Activated naive CD8-positive, alpha-beta T cell (primary cell): ENCODE measurements around the gene PTPRB.
A peak's percentile ranks its signal among the peaks of the same experiment; 100 is the strongest.

Experiments used
- H3K27ac Mint-ChIP-seq: one replicate; pipeline ENCODE4 v1.8.0; 2021; ENCODE audit warnings: mixed read lengths
- H3K27me3 Mint-ChIP-seq: one replicate; pipeline ENCODE4 v1.8.0; 2021; ENCODE audit warnings: mixed read lengths
- H3K36me3 Mint-ChIP-seq: one replicate; pipeline ENCODE4 v1.8.0; 2021; ENCODE audit warnings: mixed read lengths
- H3K4me1 Mint-ChIP-seq: one replicate; pipeline ENCODE4 v1.8.0; 2021; ENCODE audit warnings: low read depth, mixed read lengths
- H3K4me3 Mint-ChIP-seq: one replicate; pipeline ENCODE4 v1.8.0; 2021; ENCODE audit warnings: mild to moderate bottlenecking, mixed read lengths
- H3K9me3 Mint-ChIP-seq: one replicate; pipeline ENCODE4 v1.8.0; 2021; ENCODE audit warnings: low read depth, mixed read lengths

Gene PTPRB

GRCh38 chr12:70627677-70628076, 9.6 kb downstream of the PTPRB start:
- H3K27me3 Mint-ChIP-seq, result peaks cover 16% of the 10 kb centered on the region
- H3K9me3 Mint-ChIP-seq, result peaks cover 7% of the 10 kb centered on the region
- no peak overlapping the region for H3K27ac Mint-ChIP-seq

GRCh38 chr12:70626180-70626579, 11.0 kb downstream of the PTPRB start:
- Mint-ChIP-seq H3K9me3 (peaks cover 7% of the 10 kb centered on the region), H3K27ac (no peak overlapping the region), H3K4me3 (no peak overlapping the region), H3K27me3 (peaks cover 16% of the 10 kb centered on the region), H3K4me1 (no peaks in the 10 kb centered on the region), H3K36me3 (no peaks in the 10 kb centered on the region)

More at GRCh38 chr12:70627677-70628076, 9.6 kb downstream of the PTPRB start:
- Mint-ChIP-seq H3K36me3 (no peaks in the 10 kb centered on the region), H3K4me1 (no peaks in the 10 kb centered on the region), H3K4me3 (no peak overlapping the region)

- no peaks in the 10 kb centered on the region for H3K4me1 Mint-ChIP-seq
- H3K36me3 Mint-ChIP-seq, result no peaks in the 10 kb centered on the region
- no peak overlapping the region for H3K4me3 Mint-ChIP-seq
- no peaks in the 10 kb centered on the region for H3K9me3 Mint-ChIP-seq
- peaks cover 12% of the 10 kb centered on the region for H3K27me3 Mint-ChIP-seq
- H3K27ac Mint-ChIP-seq, result no peak overlapping the region
Measured at GRCh38 chr12:70619471-70620152, 17.6 kb downstream of the PTPRB start.

DNA sequence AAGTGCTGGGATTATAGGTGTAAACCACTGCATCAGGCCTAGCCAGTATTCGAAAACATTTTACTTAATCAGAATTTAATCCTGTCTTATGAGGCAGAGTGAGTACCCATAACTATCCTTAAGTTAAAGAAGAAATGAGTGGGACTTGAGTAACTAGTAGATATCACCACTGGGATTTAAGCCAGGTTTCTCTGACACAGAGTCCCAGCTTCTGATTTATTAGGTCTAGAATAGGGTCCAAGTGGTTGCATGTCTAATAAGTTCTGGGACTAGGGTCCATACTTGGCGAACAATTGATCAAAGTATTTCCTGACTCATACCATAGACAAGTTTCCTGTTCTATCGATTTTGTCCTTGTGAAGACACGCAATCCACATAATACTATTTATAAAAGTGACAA, 18.9 kb downstream of the PTPRB start:
- Mint-ChIP-seq H3K9me3 (no peaks in the 10 kb centered on the region), H3K27ac (no peak overlapping the region), H3K27me3 (peaks cover 5% of the 10 kb centered on the region)

DNA sequence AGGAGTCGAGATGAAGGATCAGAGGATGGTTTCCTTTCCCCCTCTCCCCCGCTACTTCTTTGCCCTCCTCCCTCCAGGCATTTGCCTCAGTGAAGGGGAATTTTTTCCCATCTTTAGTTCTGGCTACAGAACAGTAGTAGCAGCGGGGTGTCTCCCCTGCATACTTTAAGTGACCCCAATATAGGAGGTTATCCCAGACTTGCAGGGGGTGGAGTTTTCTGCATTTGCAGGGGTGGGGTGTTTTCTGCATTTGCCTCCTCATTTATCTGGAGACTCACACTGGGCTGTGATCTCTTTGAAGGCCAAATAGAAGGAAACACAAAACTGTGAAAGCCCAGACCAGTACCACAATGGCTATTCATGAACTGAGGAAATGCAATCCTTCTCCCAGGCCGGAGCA, 19.8 kb downstream of the PTPRB start:
- peaks cover 3% of the 10 kb centered on the region for H3K27me3 Mint-ChIP-seq
- H3K36me3 Mint-ChIP-seq, result no peaks in the 10 kb centered on the region
- H3K4me1 Mint-ChIP-seq, result no peaks in the 10 kb centered on the region
- no peaks in the 10 kb centered on the region for H3K9me3 Mint-ChIP-seq
- H3K4me3 Mint-ChIP-seq, result no peak overlapping the region
- H3K27ac Mint-ChIP-seq, result no peak overlapping the region

More for the DNA sequence above, 18.9 kb downstream of the PTPRB start:
- Mint-ChIP-seq H3K36me3 (no peaks in the 10 kb centered on the region), H3K4me1 (no peaks in the 10 kb centered on the region), H3K4me3 (no peak overlapping the region)

DNA sequence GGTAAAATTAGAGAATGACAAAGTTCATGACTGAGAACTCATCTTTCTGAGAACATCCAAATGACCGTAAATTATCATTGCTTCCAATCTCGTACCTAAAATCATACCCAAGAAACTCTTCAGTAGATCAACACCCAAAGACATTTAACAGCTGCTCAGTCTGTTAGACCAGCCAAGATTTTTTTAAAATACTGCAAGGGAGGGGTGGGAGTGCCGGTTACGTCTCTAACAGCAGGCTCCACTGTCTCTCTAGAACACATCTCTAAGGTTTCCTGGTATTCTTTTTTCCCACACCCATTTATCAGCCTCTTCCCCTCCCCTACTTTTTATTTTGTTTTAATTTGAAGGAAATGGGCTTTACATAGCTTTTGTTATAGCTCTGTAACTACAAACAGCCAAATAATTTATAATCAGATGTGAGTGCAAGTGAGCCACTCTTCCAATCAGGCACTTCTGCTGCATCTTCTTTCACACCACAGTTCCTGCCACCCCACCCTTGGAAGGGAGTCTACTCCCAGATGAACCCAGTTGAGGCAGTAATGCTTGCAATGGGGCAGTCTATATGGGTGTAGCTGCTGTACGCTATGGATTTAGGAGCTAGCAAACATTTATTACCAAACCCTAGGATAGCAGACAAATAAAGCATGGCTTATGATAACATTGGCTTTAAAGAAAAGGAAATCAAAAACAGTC, 21.9 kb downstream of the PTPRB start:
- H3K9me3 Mint-ChIP-seq, result no peaks in the 10 kb centered on the region
- peaks cover 10% of the 10 kb centered on the region for H3K27me3 Mint-ChIP-seq
- H3K4me1 Mint-ChIP-seq, result peaks cover 4% of the 10 kb centered on the region
- no peak overlapping the region for H3K4me3 Mint-ChIP-seq
- H3K27ac Mint-ChIP-seq, result no peak overlapping the region
- no peaks in the 10 kb centered on the region for H3K36me3 Mint-ChIP-seq

GRCh38 chr12:70609739-70610491, 27.3 kb downstream of the PTPRB start:
- Mint-ChIP-seq H3K27ac (no peak overlapping the region), H3K4me1 (peaks cover 7% of the 10 kb centered on the region), H3K4me3 (peak overlapping the region; percentile 73), H3K9me3 (peaks cover 4% of the 10 kb centered on the region), H3K36me3 (no peaks in the 10 kb centered on the region), H3K27me3 (peaks cover 32% of the 10 kb centered on the region)

- H3K4me3 Mint-ChIP-seq, result peak overlapping the region; percentile 73
Measured at GRCh38 chr12:70609203-70609602, 28.0 kb downstream of the PTPRB start.

DNA sequence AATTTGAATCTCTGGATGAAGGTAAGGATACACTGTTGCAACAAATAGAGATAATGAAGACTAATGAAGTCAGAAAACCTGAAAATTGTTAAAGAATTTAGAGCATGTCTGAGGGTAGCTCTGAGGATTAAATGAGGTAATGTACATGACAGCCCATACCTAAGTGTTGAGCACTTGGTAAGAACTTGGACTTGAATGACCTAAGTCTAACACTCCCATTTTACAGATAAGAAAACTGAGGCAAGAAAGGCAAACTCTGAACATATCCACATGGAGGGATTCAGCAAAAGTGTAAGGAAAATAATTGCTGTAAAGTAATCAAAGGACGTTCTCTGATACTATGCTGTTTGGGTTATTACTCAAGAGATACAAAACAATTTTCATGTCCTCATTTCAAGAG, 29.0 kb downstream of the PTPRB start:
- H3K27ac Mint-ChIP-seq, result no peak overlapping the region
- H3K27me3 Mint-ChIP-seq, result peaks cover 38% of the 10 kb centered on the region
- H3K9me3 Mint-ChIP-seq, result peaks cover 4% of the 10 kb centered on the region
- H3K4me1 Mint-ChIP-seq, result peaks cover 7% of the 10 kb centered on the region
- no peak overlapping the region for H3K4me3 Mint-ChIP-seq
- H3K36me3 Mint-ChIP-seq, result no peaks in the 10 kb centered on the region

More at GRCh38 chr12:70609203-70609602, 28.0 kb downstream of the PTPRB start:
- no peaks in the 10 kb centered on the region for H3K36me3 Mint-ChIP-seq
- H3K9me3 Mint-ChIP-seq, result peaks cover 4% of the 10 kb centered on the region
- peaks cover 35% of the 10 kb centered on the region for H3K27me3 Mint-ChIP-seq
- H3K27ac Mint-ChIP-seq, result no peak overlapping the region
- peaks cover 7% of the 10 kb centered on the region for H3K4me1 Mint-ChIP-seq

DNA sequence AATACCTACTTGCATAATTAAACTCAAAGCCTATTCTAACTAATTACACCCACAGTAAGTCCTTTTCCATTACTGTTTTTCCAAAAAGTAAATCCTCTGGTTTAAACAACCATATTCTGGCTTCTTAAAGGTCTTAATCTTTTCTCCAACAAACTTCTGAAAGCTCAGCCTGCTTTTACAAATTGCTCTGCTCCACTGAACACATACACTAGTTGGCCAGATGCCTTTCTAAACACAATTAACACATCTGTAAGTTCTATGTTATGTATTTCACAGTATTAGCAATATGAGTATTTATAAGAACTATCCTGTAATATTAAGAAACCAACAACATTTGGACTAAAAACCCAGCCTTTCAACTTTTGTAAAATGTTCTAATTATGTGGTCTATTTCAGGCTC, 30.1 kb downstream of the PTPRB start:
- H3K4me3 Mint-ChIP-seq, result no peak overlapping the region
- H3K9me3 Mint-ChIP-seq, result peaks cover 4% of the 10 kb centered on the region
- peaks cover 7% of the 10 kb centered on the region for H3K4me1 Mint-ChIP-seq
- H3K27ac Mint-ChIP-seq, result no peak overlapping the region
- no peaks in the 10 kb centered on the region for H3K36me3 Mint-ChIP-seq
- peaks cover 41% of the 10 kb centered on the region for H3K27me3 Mint-ChIP-seq

DNA sequence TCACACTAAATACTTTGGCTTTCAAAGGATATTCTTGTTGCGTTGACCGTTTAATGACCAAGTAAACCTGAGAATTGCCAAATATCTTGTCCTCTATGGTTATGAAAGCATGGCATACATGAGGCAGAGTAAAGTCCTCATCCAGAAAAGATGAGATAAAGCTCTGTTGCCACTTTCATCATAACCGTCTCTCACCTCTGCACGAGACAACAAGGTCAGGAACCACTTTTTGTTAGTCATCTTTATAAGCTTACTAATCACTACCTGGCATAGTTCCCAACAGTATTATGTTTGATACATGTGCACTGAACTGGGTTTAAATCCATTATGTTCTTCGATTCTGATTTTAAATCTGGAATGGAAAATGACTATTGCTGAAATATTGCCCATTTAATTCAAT, 31.3 kb downstream of the PTPRB start:
- peaks cover 4% of the 10 kb centered on the region for H3K9me3 Mint-ChIP-seq
- H3K27ac Mint-ChIP-seq, result no peak overlapping the region
- peaks cover 40% of the 10 kb centered on the region for H3K27me3 Mint-ChIP-seq
- H3K36me3 Mint-ChIP-seq, result no peaks in the 10 kb centered on the region
- peaks cover 7% of the 10 kb centered on the region for H3K4me1 Mint-ChIP-seq
- no peak overlapping the region for H3K4me3 Mint-ChIP-seq

GRCh38 chr12:70604662-70605061, 32.6 kb downstream of the PTPRB start:
- H3K36me3 Mint-ChIP-seq, result no peaks in the 10 kb centered on the region
- H3K27ac Mint-ChIP-seq, result no peak overlapping the region
- peaks cover 4% of the 10 kb centered on the region for H3K9me3 Mint-ChIP-seq
- H3K4me1 Mint-ChIP-seq, result peaks cover 3% of the 10 kb centered on the region
- peaks cover 34% of the 10 kb centered on the region for H3K27me3 Mint-ChIP-seq
- H3K4me3 Mint-ChIP-seq, result no peak overlapping the region

DNA sequence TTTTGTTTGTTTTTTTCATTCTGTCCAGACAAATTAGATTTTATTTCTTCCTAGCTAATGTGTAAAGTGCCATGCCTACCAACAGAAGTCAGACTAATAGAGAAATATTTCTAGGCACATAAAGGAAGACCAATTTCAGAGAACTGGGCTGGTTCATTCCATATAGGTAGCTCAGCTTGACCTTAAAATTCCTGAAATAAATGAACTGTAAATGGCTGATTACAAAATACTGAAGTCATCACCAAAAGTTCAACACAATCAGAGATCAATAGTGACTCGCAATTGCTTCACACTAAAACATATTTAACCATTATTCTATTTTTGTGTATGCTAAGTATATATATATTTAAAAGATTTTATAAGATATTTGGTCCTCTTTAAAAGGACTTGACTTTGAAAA, 34.2 kb downstream of the PTPRB start:
- H3K4me1 Mint-ChIP-seq, result no peaks in the 10 kb centered on the region

DNA sequence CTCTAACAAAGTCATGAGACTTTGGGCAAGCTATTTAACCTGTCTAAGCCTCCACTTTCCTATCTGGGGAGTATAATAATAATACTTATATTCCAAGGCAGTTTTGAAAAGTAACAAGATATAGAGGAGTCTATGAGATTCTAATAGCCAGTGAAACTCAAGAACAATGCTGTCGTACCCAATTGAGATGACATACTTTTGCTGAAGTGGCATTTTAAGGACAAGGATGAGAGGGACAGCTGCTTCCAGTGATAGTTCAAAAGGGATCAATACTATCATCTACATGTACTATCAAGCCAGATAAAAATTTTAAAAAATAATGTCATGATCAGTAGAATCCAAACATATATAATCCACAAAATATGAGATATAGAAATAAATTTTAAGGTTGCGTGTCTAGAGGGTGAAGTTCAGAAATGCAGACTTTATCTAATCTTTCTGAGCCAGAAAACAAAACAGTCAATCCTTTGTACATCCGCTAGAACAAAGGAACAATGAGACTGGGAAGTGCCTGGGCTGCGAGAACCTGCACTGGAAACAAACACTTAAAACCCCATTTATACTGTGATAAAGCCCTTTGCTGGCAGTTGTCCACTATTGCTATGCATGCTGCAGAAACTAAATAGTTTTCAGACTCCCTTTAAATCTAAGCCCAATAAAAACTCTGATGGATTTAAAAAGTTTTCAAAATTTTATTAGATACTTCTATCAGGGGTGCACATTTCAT, 38.6 kb downstream of the PTPRB start:
- no peak overlapping the region for H3K4me3 Mint-ChIP-seq
- H3K27me3 Mint-ChIP-seq, result peaks cover 14% of the 10 kb centered on the region
- H3K27ac Mint-ChIP-seq, result no peak overlapping the region
- H3K4me1 Mint-ChIP-seq, result no peaks in the 10 kb centered on the region
- peaks cover 4% of the 10 kb centered on the region for H3K9me3 Mint-ChIP-seq
- no peaks in the 10 kb centered on the region for H3K36me3 Mint-ChIP-seq

More for the DNA sequence above, 34.2 kb downstream of the PTPRB start:
- Mint-ChIP-seq H3K27me3 (peaks cover 27% of the 10 kb centered on the region), H3K9me3 (peaks cover 4% of the 10 kb centered on the region), H3K4me3 (no peak overlapping the region), H3K36me3 (no peaks in the 10 kb centered on the region), H3K27ac (no peak overlapping the region)
